A549 (cell line): Measurements from ENCODE around the gene MOB4. TPM values are rescaled to one million over a fixed set of nuclear protein-coding genes. Genes with fewer than 3 reads are reported as not detected.

ENCODE experiments used
- ATAC-seq, 2 experiments: fragments of 200-7000 bp in 1 of 2; fragments of >200 bp in 1 of 2; cut with Nextera tagmentation in 1 of 2; cut with Tn5 transposase in 1 of 2; 3 replicates each; pipeline versions ENCODE4 v1.8.0 to v1.9.1; 2018 to 2020; ENCODE audit warnings: mild to moderate bottlenecking in 1 of 2, moderate library complexity in 1 of 2
- CTCF ChIA-PET: fragments of 300-600 bp; sonication (Branson Sonifier 250); formaldehyde crosslinking; extraction: SDS; loops from one replicate; lab custom pipeline; 2021; ENCODE audit warnings: antibody characterized with exemption, inconsistent platforms; lab: Yijun Ruan, JAX
- POLR2A ChIA-PET: fragments of 350-600 bp; formaldehyde crosslinking; extraction: SDS; loops from one replicate; lab custom pipeline; 2021; ENCODE audit warnings: antibody characterized with exemption, inconsistent platforms; lab: Yijun Ruan, JAX
- DNase-seq, 2 experiments: peaks; one replicate each; pipeline versions ENCODE4 v3.0.0 to v3.0.0-alpha.2; 2011 to 2016; ENCODE audit warnings: low read depth in 1 of 2, low spot score in 1 of 2
- FAIRE-seq: peaks from 2 replicates; lab custom pipeline; 2011; peaks lifted over from hg19 to GRCh38; lab: Jason Lieb, UNC
- H3K27ac ChIP-seq, 2 experiments: fragments of >200 bp; sonication (Bioruptor Twin); formaldehyde crosslinking; 3 replicates each; pipeline ENCODE4 v1.5.1; 2016 to 2017
- H3K4me1 ChIP-seq: fragments of >200 bp; sonication (Bioruptor Twin); formaldehyde crosslinking; 3 replicates; pipeline ENCODE4 v1.6.1; 2016
- H3K4me2 ChIP-seq: fragments of >200 bp; sonication (Bioruptor Twin); formaldehyde crosslinking; 3 replicates; pipeline ENCODE4 v1.6.1; 2016
- H3K4me3 ChIP-seq: fragments of >200 bp; sonication (Bioruptor Twin); formaldehyde crosslinking; 3 replicates; pipeline ENCODE4 v1.5.1; 2016
- H3K9me3 ChIP-seq: fragments of >200 bp; sonication (Bioruptor Twin); formaldehyde crosslinking; 3 replicates; pipeline ENCODE4 v1.6.1; 2016
- E2F6 ChIP-seq: IDR thresholded peaks from 2 replicates; pipeline ENCODE4 v1.6.1; 2012; ENCODE audit warnings: low read depth, borderline replicate concordance
- EHF ChIP-seq: fragments of 250-450 bp; sonication (Bioruptor Pico); IDR thresholded peaks from 2 replicates; pipeline ENCODE4 v1.5.0; 2020; ENCODE audit warnings: mild to moderate bottlenecking
- FOSB ChIP-seq: fragments of 250-450 bp; sonication (Bioruptor Pico); IDR thresholded peaks from 2 replicates; pipeline ENCODE4 v1.5.0; 2020; ENCODE audit warnings: mild to moderate bottlenecking, moderate library complexity
- FOSL2 ChIP-seq, 2 experiments: fragments of 450-650 bp in 1 of 2; fragments of >200 bp in 1 of 2; sonication (Bioruptor Twin) in 1 of 2; formaldehyde crosslinking; IDR thresholded peaks; 2 replicates each; pipeline versions ENCODE4 v1.5.0 to v1.6.1; 2016 to 2020; ENCODE audit warnings: mild to moderate bottlenecking in 1 of 2, moderate library complexity in 1 of 2
- GATA3 ChIP-seq: IDR thresholded peaks from 2 replicates; pipeline ENCODE4 v1.6.1; 2012; ENCODE audit warnings: borderline replicate concordance
- JUN ChIP-seq, 2 experiments: fragments of >200 bp; sonication (Bioruptor Twin); formaldehyde crosslinking; IDR thresholded peaks; 2 replicates in 1 of 2; 3 replicates in 1 of 2; pipeline ENCODE4 v1.6.1; 2016 to 2017
- KDM5A ChIP-seq: fragments of 200-600 bp; sonication (generic); IDR thresholded peaks from 2 replicates; pipeline ENCODE4 v1.6.1; 2016; ENCODE audit warnings: antibody characterized with exemption, mild to moderate bottlenecking
- MAFK ChIP-seq: fragments of 450-650 bp; IDR thresholded peaks from 2 replicates; pipeline ENCODE4 v1.6.1; 2014; ENCODE audit not compliant: partially characterized antibody
- MAZ ChIP-seq: fragments of 150-350 bp; IDR thresholded peaks from 2 replicates; pipeline ENCODE4 v1.6.1; 2014; ENCODE audit warnings: antibody characterized with exemption, low read depth, low read length, borderline replicate concordance
- NFE2L2 ChIP-seq: fragments of 150-350 bp; conservative IDR thresholded peaks from 2 replicates; pipeline ENCODE4 v1.6.1; 2014; ENCODE audit warnings: low read length
- PHF8 ChIP-seq: fragments of 200-600 bp; sonication (generic); IDR thresholded peaks from 2 replicates; pipeline ENCODE4 v1.6.1; 2016; ENCODE audit warnings: low read depth, mild to moderate bottlenecking, antibody characterized with exemption, moderate library complexity, borderline replicate concordance
- RARB ChIP-seq: fragments of 250-450 bp; sonication (Bioruptor Pico); IDR thresholded peaks from 2 replicates; pipeline ENCODE4 v1.8.0; 2021; ENCODE audit warnings: mild to moderate bottlenecking, moderate library complexity
- RNF2 ChIP-seq: fragments of 200-600 bp; sonication (generic); IDR thresholded peaks from 2 replicates; pipeline ENCODE4 v1.6.1; 2016; ENCODE audit warnings: low read depth, mild to moderate bottlenecking, antibody characterized with exemption, moderate library complexity, borderline replicate concordance
- TFCP2L1 ChIP-seq: fragments of 250-450 bp; sonication (Bioruptor Pico); IDR thresholded peaks from 2 replicates; pipeline ENCODE4 v1.5.0; 2021; ENCODE audit warnings: mild to moderate bottlenecking
- TP53 ChIP-seq: fragments of 250-450 bp; sonication (Bioruptor Pico); IDR thresholded peaks from 2 replicates; pipeline ENCODE4 v1.5.0; 2021; ENCODE audit warnings: mild to moderate bottlenecking, moderate library complexity
- USF2 ChIP-seq: fragments of 450-650 bp; IDR thresholded peaks from 2 replicates; pipeline ENCODE4 v1.6.1; 2014; ENCODE audit warnings: antibody characterized with exemption
- ZSCAN20 ChIP-seq: fragments of 250-450 bp; sonication (Bioruptor Pico); IDR thresholded peaks from 2 replicates; pipeline ENCODE4 v1.8.0; 2022; ENCODE audit warnings: mild to moderate bottlenecking, moderate library complexity
- WGBS: methylation state at CpG from one replicate; pipeline ENCODE4 v1.1.6; 2017; ENCODE audit errors: missing lambda C conversion rate; 5-methylcytosine and 5-hydroxymethylcytosine counted together
- polyA plus RNA-seq, 4 experiments: library from polyadenylated mRNA; depleted of rRNA in 3 of 4; stranded (reverse); fragments of >200 nt; fragmentation: RNase III in 1 of 4; extraction: RNeasy Plus Mini Kit Qiagen cat#74134 plus additional on column Dnase treatment in 1 of 4; gene quantifications; 2 replicates in 3 of 4; 3 replicates in 1 of 4; pipeline ENCODE4 v1.2.3, GENCODE V29; 2011 to 2017
- TF ChIP-seq, protein P1 (sequence below): fragments of 150-350 bp; IDR thresholded peaks from 2 replicates; pipeline ENCODE4 v1.6.1; 2014; ENCODE audit warnings: low read depth, mild to moderate bottlenecking, low read length
- TF ChIP-seq, protein P2 (sequence below): fragments of >200 bp; sonication (Bioruptor Twin); formaldehyde crosslinking; IDR thresholded peaks from 3 replicates; pipeline ENCODE4 v1.5.1; 2016
- TF ChIP-seq, protein P3 (sequence below): IDR thresholded peaks from 2 replicates; pipeline ENCODE4 v1.6.1; 2012
- TF ChIP-seq, protein P4 (sequence below): IDR thresholded peaks from 2 replicates; pipeline ENCODE4 v1.6.1; 2012
- TF ChIP-seq, protein P5 (sequence below): fragments of >200 bp; sonication (Bioruptor Twin); formaldehyde crosslinking; IDR thresholded peaks from 2 replicates; pipeline ENCODE4 v1.6.1; 2016
- TF ChIP-seq, protein P6 (sequence below): fragments of 250-450 bp; sonication (Bioruptor Pico); IDR thresholded peaks from 2 replicates; pipeline ENCODE4 v1.5.0; 2020; ENCODE audit warnings: low read depth, mild to moderate bottlenecking, moderate library complexity

Gene MOB4
- polyA plus RNA-seq, 2 of the 4 experiments (the other 2 are of a cell fraction), result 57.5 to 74.7 TPM

DNA sequence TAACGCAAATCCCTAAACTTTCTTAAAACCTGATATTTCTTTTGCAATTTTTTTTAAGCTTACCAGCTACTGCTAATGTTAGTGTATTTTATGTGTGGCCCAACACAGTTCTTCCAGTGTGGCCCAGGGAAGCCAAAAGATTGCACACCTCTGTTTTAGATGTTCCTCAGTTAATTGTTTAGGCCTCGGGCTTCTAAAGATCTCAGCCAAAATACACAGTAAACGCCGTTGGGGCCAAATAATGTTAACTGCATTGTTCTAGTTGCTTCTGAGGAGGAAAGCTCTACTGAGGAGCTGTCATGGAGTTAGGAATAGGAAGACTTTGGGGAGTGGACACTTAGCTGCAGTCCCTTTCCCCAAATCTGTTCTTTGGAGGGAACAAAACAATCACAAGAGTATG is 13.7 kb upstream of the MOB4 start:
- DNase-seq (no peak), FAIRE-seq (no peak), ATAC-seq (no peak)
- 22% methylated on average over 4 of the region's 4 CpGs for WGBS
- no peak for TF ChIP-seq EHF (CRISPR knock-in tag)
- no peak for TF ChIP-seq JUN (IDR thresholded peaks at IDR 0.05)
- TF ChIP-seq, protein P1, sequence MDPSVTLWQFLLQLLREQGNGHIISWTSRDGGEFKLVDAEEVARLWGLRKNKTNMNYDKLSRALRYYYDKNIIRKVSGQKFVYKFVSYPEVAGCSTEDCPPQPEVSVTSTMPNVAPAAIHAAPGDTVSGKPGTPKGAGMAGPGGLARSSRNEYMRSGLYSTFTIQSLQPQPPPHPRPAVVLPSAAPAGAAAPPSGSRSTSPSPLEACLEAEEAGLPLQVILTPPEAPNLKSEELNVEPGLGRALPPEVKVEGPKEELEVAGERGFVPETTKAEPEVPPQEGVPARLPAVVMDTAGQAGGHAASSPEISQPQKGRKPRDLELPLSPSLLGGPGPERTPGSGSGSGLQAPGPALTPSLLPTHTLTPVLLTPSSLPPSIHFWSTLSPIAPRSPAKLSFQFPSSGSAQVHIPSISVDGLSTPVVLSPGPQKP, result no peak
- TF ChIP-seq TFCP2L1, result no peak
- no peak for TF ChIP-seq TP53 (CRISPR knock-in tag)
- TF ChIP-seq NFE2L2, result no peak
- no peak for TF ChIP-seq MAZ
- no peak for TF ChIP-seq ZSCAN20 (CRISPR knock-in tag)
- Histone ChIP-seq H3K4me3 (peak overlapping the region; percentile 86), H3K4me1 (peaks cover 25% of the 10 kb centered on the region), H3K27ac (peak overlapping the region in 1 of 2 experiments; percentile 99; a peak in 3 of 6 replicates), H3K4me2 (peak overlapping the region; percentile 78), H3K9me3 (no peaks in the 10 kb centered on the region)
- CTCF ChIA-PET, result no interaction called here
- POLR2A ChIA-PET, result interaction anchor here (2.9 kb wide), 1 partner anchor 14 kb away, joined by 57 read pairs; the partner anchor contains the start of gene MOB4

DNA sequence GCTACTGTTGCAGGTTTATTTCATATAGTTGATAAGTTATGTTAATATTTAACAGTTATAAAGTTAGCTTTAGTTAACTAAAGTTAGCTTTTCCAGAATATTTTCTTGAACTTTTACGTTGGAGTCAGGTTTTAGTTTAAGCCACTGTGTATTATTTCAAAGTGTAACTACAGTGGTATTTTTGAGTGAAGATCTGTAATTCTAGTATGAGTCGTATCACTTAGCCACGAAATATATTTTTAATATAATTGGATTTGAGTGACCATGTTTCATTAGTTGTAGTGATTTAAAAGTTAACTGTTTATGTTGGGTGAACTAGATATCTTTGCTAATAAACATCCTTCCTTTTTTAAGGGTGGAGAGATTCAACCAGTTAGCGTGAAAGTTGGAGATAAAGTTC is 13.2 kb upstream of the MOB4 start:
- Histone ChIP-seq H3K27ac (no peak overlapping the region; a peak in 1 of 6 replicates), H3K9me3 (no peaks in the 10 kb centered on the region), H3K4me1 (peaks cover 20% of the 10 kb centered on the region), H3K4me2 (peak overlapping the region; percentile 78), H3K4me3 (peak overlapping the region; percentile 86)
- ChIA-PET CTCF (no interaction called here), POLR2A (no interaction called here)
- WGBS, result 57% methylated on average over 4 of the region's 4 CpGs
- FAIRE-seq (no peak), ATAC-seq (no peak), DNase-seq (no peak)
- TF ChIP-seq, protein P2, sequence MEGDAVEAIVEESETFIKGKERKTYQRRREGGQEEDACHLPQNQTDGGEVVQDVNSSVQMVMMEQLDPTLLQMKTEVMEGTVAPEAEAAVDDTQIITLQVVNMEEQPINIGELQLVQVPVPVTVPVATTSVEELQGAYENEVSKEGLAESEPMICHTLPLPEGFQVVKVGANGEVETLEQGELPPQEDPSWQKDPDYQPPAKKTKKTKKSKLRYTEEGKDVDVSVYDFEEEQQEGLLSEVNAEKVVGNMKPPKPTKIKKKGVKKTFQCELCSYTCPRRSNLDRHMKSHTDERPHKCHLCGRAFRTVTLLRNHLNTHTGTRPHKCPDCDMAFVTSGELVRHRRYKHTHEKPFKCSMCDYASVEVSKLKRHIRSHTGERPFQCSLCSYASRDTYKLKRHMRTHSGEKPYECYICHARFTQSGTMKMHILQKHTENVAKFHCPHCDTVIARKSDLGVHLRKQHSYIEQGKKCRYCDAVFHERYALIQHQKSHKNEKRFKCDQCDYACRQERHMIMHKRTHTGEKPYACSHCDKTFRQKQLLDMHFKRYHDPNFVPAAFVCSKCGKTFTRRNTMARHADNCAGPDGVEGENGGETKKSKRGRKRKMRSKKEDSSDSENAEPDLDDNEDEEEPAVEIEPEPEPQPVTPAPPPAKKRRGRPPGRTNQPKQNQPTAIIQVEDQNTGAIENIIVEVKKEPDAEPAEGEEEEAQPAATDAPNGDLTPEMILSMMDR, result no peak
- TF ChIP-seq, protein P1, result no peak
- TF ChIP-seq, protein P3, sequence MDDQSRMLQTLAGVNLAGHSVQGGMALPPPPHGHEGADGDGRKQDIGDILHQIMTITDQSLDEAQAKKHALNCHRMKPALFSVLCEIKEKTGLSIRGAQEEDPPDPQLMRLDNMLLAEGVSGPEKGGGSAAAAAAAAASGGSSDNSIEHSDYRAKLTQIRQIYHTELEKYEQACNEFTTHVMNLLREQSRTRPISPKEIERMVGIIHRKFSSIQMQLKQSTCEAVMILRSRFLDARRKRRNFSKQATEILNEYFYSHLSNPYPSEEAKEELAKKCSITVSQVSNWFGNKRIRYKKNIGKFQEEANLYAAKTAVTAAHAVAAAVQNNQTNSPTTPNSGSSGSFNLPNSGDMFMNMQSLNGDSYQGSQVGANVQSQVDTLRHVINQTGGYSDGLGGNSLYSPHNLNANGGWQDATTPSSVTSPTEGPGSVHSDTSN, result no peak
- TF ChIP-seq RARB (no peak), RNF2 (no peak), USF2 (no peak), PHF8 (no peak), FOSL2 (IDR thresholded peaks at IDR 0.05) (no peak), FOSL2 (CRISPR knock-in tag; IDR thresholded peaks at IDR 0.05) (no peak), FOSB (CRISPR knock-in tag) (no peak), E2F6 (no peak), GATA3 (no peak), KDM5A (no peak), MAFK (no peak)
- TF ChIP-seq, protein P4, sequence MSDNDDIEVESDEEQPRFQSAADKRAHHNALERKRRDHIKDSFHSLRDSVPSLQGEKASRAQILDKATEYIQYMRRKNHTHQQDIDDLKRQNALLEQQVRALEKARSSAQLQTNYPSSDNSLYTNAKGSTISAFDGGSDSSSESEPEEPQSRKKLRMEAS, result no peak
- TF ChIP-seq, protein P5, sequence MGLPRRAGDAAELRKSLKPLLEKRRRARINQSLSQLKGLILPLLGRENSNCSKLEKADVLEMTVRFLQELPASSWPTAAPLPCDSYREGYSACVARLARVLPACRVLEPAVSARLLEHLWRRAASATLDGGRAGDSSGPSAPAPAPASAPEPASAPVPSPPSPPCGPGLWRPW, result no peak
- TF ChIP-seq, protein P6, sequence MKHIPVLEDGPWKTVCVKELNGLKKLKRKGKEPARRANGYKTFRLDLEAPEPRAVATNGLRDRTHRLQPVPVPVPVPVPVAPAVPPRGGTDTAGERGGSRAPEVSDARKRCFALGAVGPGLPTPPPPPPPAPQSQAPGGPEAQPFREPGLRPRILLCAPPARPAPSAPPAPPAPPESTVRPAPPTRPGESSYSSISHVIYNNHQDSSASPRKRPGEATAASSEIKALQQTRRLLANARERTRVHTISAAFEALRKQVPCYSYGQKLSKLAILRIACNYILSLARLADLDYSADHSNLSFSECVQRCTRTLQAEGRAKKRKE, result no peak
